Measurements from ENCODE around the gene TMEFF2. TPM values are rescaled to one million over a fixed set of nuclear protein-coding genes. Genes with fewer than 3 reads are reported as not detected.

Gene TMEFF2
- total RNA-seq, 1 donor from 2014 or later: not detected

DNA sequence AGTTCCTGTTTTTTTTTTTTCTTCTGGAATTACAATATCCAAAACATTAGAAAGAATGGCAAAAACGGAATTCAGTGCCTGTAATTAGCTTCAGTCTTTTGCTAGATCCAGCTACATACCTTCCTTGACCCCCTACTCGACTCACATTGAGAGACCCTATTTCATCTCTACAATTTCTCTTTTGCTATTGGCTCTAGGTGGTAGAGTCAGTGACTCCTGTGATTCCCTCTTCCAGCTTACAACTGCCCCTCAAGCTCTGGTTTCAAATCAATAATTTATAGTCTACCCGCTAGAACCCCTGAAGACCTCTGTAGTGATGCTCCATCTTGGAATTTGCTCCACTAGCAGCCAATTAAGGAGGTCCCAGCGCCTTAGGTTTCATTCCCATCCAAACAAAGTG lies 125.8 kb downstream of the TMEFF2 start:
- Histone ChIP-seq H3K9me3 (no peaks in the 10 kb centered on the region), H3K27me3 (no peaks in the 10 kb centered on the region), H3K4me1 (no peaks in the 10 kb centered on the region), H3K36me3 (no peaks in the 10 kb centered on the region), H3K4me3 (no peak overlapping the region), H3K27ac (no peak overlapping the region)
- no peak for TF ChIP-seq POLR2A (IDR thresholded peaks at IDR 0.05)
- TF ChIP-seq, protein P1, sequence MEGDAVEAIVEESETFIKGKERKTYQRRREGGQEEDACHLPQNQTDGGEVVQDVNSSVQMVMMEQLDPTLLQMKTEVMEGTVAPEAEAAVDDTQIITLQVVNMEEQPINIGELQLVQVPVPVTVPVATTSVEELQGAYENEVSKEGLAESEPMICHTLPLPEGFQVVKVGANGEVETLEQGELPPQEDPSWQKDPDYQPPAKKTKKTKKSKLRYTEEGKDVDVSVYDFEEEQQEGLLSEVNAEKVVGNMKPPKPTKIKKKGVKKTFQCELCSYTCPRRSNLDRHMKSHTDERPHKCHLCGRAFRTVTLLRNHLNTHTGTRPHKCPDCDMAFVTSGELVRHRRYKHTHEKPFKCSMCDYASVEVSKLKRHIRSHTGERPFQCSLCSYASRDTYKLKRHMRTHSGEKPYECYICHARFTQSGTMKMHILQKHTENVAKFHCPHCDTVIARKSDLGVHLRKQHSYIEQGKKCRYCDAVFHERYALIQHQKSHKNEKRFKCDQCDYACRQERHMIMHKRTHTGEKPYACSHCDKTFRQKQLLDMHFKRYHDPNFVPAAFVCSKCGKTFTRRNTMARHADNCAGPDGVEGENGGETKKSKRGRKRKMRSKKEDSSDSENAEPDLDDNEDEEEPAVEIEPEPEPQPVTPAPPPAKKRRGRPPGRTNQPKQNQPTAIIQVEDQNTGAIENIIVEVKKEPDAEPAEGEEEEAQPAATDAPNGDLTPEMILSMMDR (IDR thresholded peaks at IDR 0.05): no peak
- no peak for TF ChIP-seq POLR2AphosphoS5 (IDR thresholded peaks at IDR 0.05; ENCODE audit: insufficient read depth in 1 of 2, low read depth in 1 of 2)
- no peak for DNase-seq (ENCODE audit: extremely low spot score in 2 of 2)
- intact Hi-C loops (cut with DNase I): no loop called here

GRCh38 chr2:192067631-192068030 lies 127.1 kb downstream of the TMEFF2 start:
- intact Hi-C loops (cut with DNase I): no loop called here
- no peak for TF ChIP-seq POLR2AphosphoS5 (IDR thresholded peaks at IDR 0.05; ENCODE audit: insufficient read depth in 1 of 2, low read depth in 1 of 2)
- no peak for TF ChIP-seq POLR2A (IDR thresholded peaks at IDR 0.05)
- TF ChIP-seq, protein P1 (IDR thresholded peaks at IDR 0.05): no peak
- no peak overlapping the region for H3K27ac ChIP-seq

DNA sequence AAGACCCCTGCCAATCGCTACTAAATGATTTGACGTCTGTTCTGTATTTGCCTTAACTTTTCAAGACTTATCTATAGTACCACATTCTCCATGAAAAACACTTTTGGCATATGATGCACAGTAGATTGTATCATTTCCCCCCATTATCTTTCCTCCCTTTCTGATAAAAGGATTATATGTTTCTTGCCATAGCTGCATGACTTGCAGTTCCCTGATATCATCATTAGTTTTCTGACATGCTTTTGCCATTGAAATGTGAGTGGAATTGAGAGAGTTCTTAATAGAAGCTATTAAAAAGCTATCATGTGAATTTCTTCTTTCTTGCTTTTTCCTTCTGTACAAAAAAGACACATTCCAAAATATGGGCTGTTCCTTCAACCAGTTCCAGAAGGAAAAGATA lies 130.3 kb downstream of the TMEFF2 start:
- intact Hi-C loops (cut with DNase I): no loop called here
- Histone ChIP-seq H3K4me3 (no peak overlapping the region), H3K27ac (no peak overlapping the region), H3K9me3 (no peaks in the 10 kb centered on the region), H3K36me3 (no peaks in the 10 kb centered on the region), H3K27me3 (no peaks in the 10 kb centered on the region), H3K4me1 (no peaks in the 10 kb centered on the region)
- no peak for DNase-seq (ENCODE audit: extremely low spot score in 2 of 2)
- TF ChIP-seq, protein P1 (IDR thresholded peaks at IDR 0.05): no peak
- no peak for TF ChIP-seq POLR2A (IDR thresholded peaks at IDR 0.05)

More at GRCh38 chr2:192067631-192068030, 127.1 kb downstream of the TMEFF2 start:
- DNase-seq (ENCODE audit: extremely low spot score in 2 of 2): no peak
- Histone ChIP-seq H3K9me3 (no peaks in the 10 kb centered on the region), H3K4me3 (no peak overlapping the region), H3K27me3 (no peaks in the 10 kb centered on the region), H3K36me3 (no peaks in the 10 kb centered on the region), H3K4me1 (no peaks in the 10 kb centered on the region)

- H3K36me3 ChIP-seq: no peaks in the 10 kb centered on the region
- TF ChIP-seq, protein P1 (IDR thresholded peaks at IDR 0.05): no peak
- TF ChIP-seq POLR2AphosphoS5 (IDR thresholded peaks at IDR 0.05; ENCODE audit: insufficient read depth in 1 of 2, low read depth in 1 of 2) (no peak), POLR2A (IDR thresholded peaks at IDR 0.05) (no peak)
- H3K27me3 ChIP-seq: no peaks in the 10 kb centered on the region
- no peak for DNase-seq (ENCODE audit: extremely low spot score in 2 of 2)
- H3K27ac ChIP-seq: no peak overlapping the region
- intact Hi-C loops (cut with DNase I): no loop called here
- no peaks in the 10 kb centered on the region for H3K9me3 ChIP-seq
- H3K4me1 ChIP-seq: no peaks in the 10 kb centered on the region
- H3K4me3 ChIP-seq: no peak overlapping the region
Measured at GRCh38 chr2:192060161-192060560, 134.6 kb downstream of the TMEFF2 start.

DNA sequence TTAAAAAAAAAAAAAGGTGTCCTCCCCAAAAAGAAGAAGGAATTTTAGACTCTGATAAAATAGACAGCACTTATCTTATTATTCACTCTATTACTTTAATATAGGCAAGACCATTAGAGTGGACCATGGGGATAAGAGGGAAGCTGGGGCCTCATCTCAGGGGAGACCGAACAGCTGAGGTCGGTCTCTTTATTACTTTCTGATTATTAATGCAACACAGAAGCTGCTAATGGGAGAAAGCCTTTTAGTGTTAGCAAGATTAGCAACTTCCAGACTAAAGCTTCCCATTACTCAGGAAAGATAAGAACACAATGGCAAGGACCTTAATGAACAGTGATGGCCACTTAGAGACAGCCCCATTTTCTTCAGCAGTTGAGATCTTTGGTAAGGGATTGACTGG lies 135.5 kb downstream of the TMEFF2 start:
- H3K27me3 ChIP-seq: no peaks in the 10 kb centered on the region
- intact Hi-C loops (cut with DNase I): no loop called here
- H3K27ac ChIP-seq: no peak overlapping the region
- no peak for TF ChIP-seq POLR2AphosphoS5 (IDR thresholded peaks at IDR 0.05; ENCODE audit: insufficient read depth in 1 of 2, low read depth in 1 of 2)
- TF ChIP-seq, protein P1 (IDR thresholded peaks at IDR 0.05): no peak
- no peak for TF ChIP-seq POLR2A (IDR thresholded peaks at IDR 0.05)
- no peaks in the 10 kb centered on the region for H3K4me1 ChIP-seq
- H3K4me3 ChIP-seq: no peak overlapping the region
- no peak for DNase-seq (ENCODE audit: extremely low spot score in 2 of 2)
- H3K9me3 ChIP-seq: no peaks in the 10 kb centered on the region
- H3K36me3 ChIP-seq: no peaks in the 10 kb centered on the region
